ENCODE data around the gene TUBG2. TPM values are rescaled to one million over a fixed set of nuclear protein-coding genes. Genes with fewer than 3 reads are reported as not detected.

TUBG2 gene
- total and polyA plus RNA-seq, 2 of the 8 experiments (the other 6 are each of a cell fraction or from before 2014, with no cell fraction given): 14.8 to 16.6 TPM

DNA sequence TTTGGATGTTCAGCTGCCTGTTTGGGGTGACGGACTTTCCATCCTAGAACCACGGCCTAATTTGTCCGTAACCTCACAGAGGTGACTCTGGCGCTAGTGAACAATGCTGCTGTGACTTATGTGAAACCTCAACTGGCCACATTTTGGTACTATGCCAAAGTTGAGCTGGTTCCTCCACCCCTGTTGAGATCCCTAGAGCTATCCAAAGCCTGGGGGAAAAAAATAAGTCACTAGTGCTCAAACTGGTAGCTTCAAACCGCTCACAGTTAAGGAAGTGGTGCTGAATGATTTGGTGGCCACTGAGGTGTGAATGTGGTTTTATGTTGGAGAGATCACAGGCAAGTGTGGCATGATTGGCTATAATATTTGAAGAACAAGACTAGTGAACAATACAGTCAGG, 11.3 kb upstream of the TUBG2 start:
- Histone ChIP-seq H3K56ac (replicated peaks; ENCODE audit: insufficient read length, low read depth, low read length) (no peak overlapping the region), H3K27me3 (replicated peaks in 1 of 4; ENCODE audit: control insufficient read depth in 3 of 4, extremely low read depth in 1 of 4, insufficient read depth in 3 of 4, low read length in 3 of 4) (no peaks in the 10 kb centered on the region; a peak in 1 of 7 replicates), H3K79me2 (ENCODE audit: control insufficient read depth in 1 of 2, insufficient read depth in 2 of 2, low read length in 2 of 2) (no peaks in the 10 kb centered on the region), H4K91ac (replicated peaks; ENCODE audit: insufficient read length, low read length) (no peak overlapping the region), H2BK20ac (ENCODE audit: low read length) (no peak overlapping the region), H3K36me3 (ENCODE audit: control insufficient read depth in 2 of 4, insufficient read depth in 4 of 4, low read length in 3 of 4) (no peaks in the 10 kb centered on the region), H2BK5ac (ENCODE audit: low read depth, low read length) (no peak overlapping the region), H3K79me1 (ENCODE audit: low read depth, low read length) (no peaks in the 10 kb centered on the region), H3K23ac (ENCODE audit: insufficient read length) (no peak overlapping the region), H3K23me2 (ENCODE audit: low read depth, low read length) (no peaks in the 10 kb centered on the region), H3K27ac (ENCODE audit: low read depth, low read length) (no peak overlapping the region), H3K4me3 (ENCODE audit: extremely low read depth in 1 of 4, insufficient read depth in 2 of 4, low read depth in 3 of 4, low read length in 4 of 4) (no peak overlapping the region), H2BK12ac (ENCODE audit: low read depth, low read length) (no peak overlapping the region), H4K20me1 (replicated peaks in 1 of 2; ENCODE audit: control insufficient read depth in 1 of 2, insufficient read depth in 2 of 2, low read length in 2 of 2) (no peaks in the 10 kb centered on the region), H2AFZ (ENCODE audit: low read length) (no peak overlapping the region), H3K18ac (ENCODE audit: extremely low read depth, low read length) (no peak overlapping the region), H3K4me2 (ENCODE audit: insufficient read depth in 1 of 2, low read depth in 2 of 2, low read length in 2 of 2) (no peak overlapping the region), H3K9me3 (ENCODE audit: insufficient read depth in 2 of 2, low read depth in 1 of 2, low read length in 1 of 2) (no peaks in the 10 kb centered on the region), H4K5ac (ENCODE audit: insufficient read length, low read depth, low read length) (no peak overlapping the region), H2BK120ac (replicated peaks; ENCODE audit: low read depth, low read length) (no peak overlapping the region), H3K4me1 (replicated peaks in 1 of 4; ENCODE audit: control insufficient read depth in 3 of 4, insufficient read depth in 4 of 4, low read length in 3 of 4) (no peaks in the 10 kb centered on the region), H3K4ac (replicated peaks; ENCODE audit: insufficient read length, low read depth, low read length) (no peak overlapping the region), H3K9ac (replicated peaks in 1 of 4; ENCODE audit: extremely low read depth in 1 of 4, low read depth in 3 of 4, low read length in 3 of 4) (no peak overlapping the region), H2BK15ac (ENCODE audit: low read length) (no peak overlapping the region), H3K14ac (ENCODE audit: insufficient read length) (no peak overlapping the region), H2AK5ac (ENCODE audit: low read depth, low read length) (no peak overlapping the region), H4K8ac (ENCODE audit: extremely low read depth, insufficient read depth, low read length) (no peak overlapping the region)
- FAIRE-seq (no peak), DNase-seq (ENCODE audit: low read depth in 1 of 2, low spot score in 2 of 2) (no peak)
- 88% methylated on average over 5 of the region's 5 CpGs; no CpG with 5 or more reads in 1 of the 2 experiments for WGBS, 2 experiments (ENCODE audit: extremely low coverage in 1 of 2, insufficient coverage in 1 of 2, insufficient read length in 1 of 2, insufficient replicate concordance in 2 of 2, low coverage in 1 of 2, low lambda C conversion rate in 2 of 2, missing lambda C conversion rate in 1 of 2)
- CTCF ChIA-PET (ENCODE audit: partially characterized antibody): interaction anchor here (0.6 to 1.8 kb wide), 3 partner anchors 25 to 1795 kb away, joined by 3 to 6 read pairs (median 4); no protein-coding TSS in a partner anchor
- POLR2A ChIA-PET (ENCODE audit: partially characterized antibody): interaction anchor here (1.0 to 1.3 kb wide), 3 partner anchors 19 to 31 kb away, joined by 3 to 4 read pairs (median 4); no protein-coding TSS in a partner anchor
- TF ChIP-seq POU5F1 (IDR thresholded peaks at IDR 0.05; ENCODE audit: low read depth, low read length) (no peak), NRF1 (IDR thresholded peaks at IDR 0.05; ENCODE audit: low read depth, low read length) (no peak), ZNF274 (IDR thresholded peaks at IDR 0.05; ENCODE audit: borderline replicate concordance, extremely low read depth, low read length) (no peak)
